GM12873 (cell line): Measurements from ENCODE around the gene GRIP2.

Experiments
- CTCF ChIP-seq: IDR thresholded peaks from 2 replicates; pipeline ENCODE4 v1.5.1; 2012; ENCODE audit warnings: low read depth, mild to moderate bottlenecking, moderate library complexity, low read length, control low read depth; ENCODE audit not compliant: insufficient read depth; ENCODE audit errors: missing control alignments

GRIP2 gene

GRCh38 chr3:14539742-14540491 is at the start of gene GRIP2:
GRIP2 (minus strand) TSS chr3:14540342; CDS start chr3:14540308, 34 bp downstream.
- no peak for TF ChIP-seq CTCF

GRCh38 chr3:14588425-14589112 is 48.4 kb upstream of the GRIP2 start:
- no peak for TF ChIP-seq CTCF

- no peak for TF ChIP-seq CTCF
Observed at GRCh38 chr3:14587740-14588360, 47.7 kb upstream of the GRIP2 start.

GRCh38 chr3:14586611-14587010 is 46.5 kb upstream of the GRIP2 start:
- no peak for TF ChIP-seq CTCF

- TF ChIP-seq CTCF = no peak
Observed at GRCh38 chr3:14583548-14584091, 43.5 kb upstream of the GRIP2 start.

GRCh38 chr3:14582045-14582410 is 41.9 kb upstream of the GRIP2 start:
- TF ChIP-seq CTCF = no peak
